Coronary artery (tissue), 2 donors: ENCODE data around the gene SYNGR2.
A peak's percentile ranks its signal among the peaks of the same experiment; 100 is the strongest.

Source experiments
- DNase-seq: peaks from one replicate; pipeline ENCODE4 v3.0.0-alpha.2; 2017; ENCODE audit warnings: low spot score
- H3K27ac ChIP-seq, 2 donors: fragments of 200-600 bp; sonication (generic); one replicate each; pipeline ENCODE4 v1.5.1; 2016 to 2019
- H3K4me3 ChIP-seq: fragments of 200-600 bp; sonication (generic); 2 replicates; pipeline ENCODE4 v1.5.1; 2016; ENCODE audit warnings: mild to moderate bottlenecking, moderate library complexity
- CTCF ChIP-seq: fragments of 200-600 bp; sonication (generic); IDR thresholded peaks from one replicate; pipeline ENCODE4 v1.5.1; 2019; ENCODE audit warnings: antibody characterized with exemption

The SYNGR2 gene

GRCh38 chr17:78130437-78131101 lies 37.8 kb upstream of the SYNGR2 start, which contains the start of gene TMC8:
TSS of gene TMC8 (plus strand) at chr17:78130771. CDS start at chr17:78131589, 818 bp downstream.
- DNase-seq: no peak
- no peak for TF ChIP-seq CTCF
- H3K4me3 ChIP-seq: peak within 1 kb of the TSS; percentile 59
- H3K27ac ChIP-seq: peak within 1 kb of the TSS; percentile 15 to 81

GRCh38 chr17:78131172-78132083 lies 37.0 kb upstream of the SYNGR2 start:
- no peak overlapping the region for H3K27ac ChIP-seq
- TF ChIP-seq CTCF: no peak
- H3K4me3 ChIP-seq: peak overlapping the region; percentile 59
- DNase-seq: no peak

GRCh38 chr17:78132084-78132676 lies 36.2 kb upstream of the SYNGR2 start:
- Histone ChIP-seq H3K27ac (no peak overlapping the region), H3K4me3 (peak overlapping the region; percentile 59)
- DNase-seq: no peak
- no peak for TF ChIP-seq CTCF

- no peak for DNase-seq
- TF ChIP-seq CTCF: no peak
- H3K27ac ChIP-seq: no peak overlapping the region
- no peak overlapping the region for H3K4me3 ChIP-seq
Observed at GRCh38 chr17:78132767-78133178, 35.6 kb upstream of the SYNGR2 start.

- no peak for TF ChIP-seq CTCF
- H3K27ac ChIP-seq: no peak overlapping the region
- DNase-seq: no peak
- no peak overlapping the region for H3K4me3 ChIP-seq
Observed at GRCh38 chr17:78133179-78133951, 35.0 kb upstream of the SYNGR2 start.

- no peak overlapping the region for H3K27ac ChIP-seq
- no peak overlapping the region for H3K4me3 ChIP-seq
- no peak for DNase-seq
- TF ChIP-seq CTCF: no peak
Observed at GRCh38 chr17:78133971-78134898, 34.1 kb upstream of the SYNGR2 start.
